H1 (cell line): ENCODE results near the gene LCP1. TPM values are rescaled to one million over a fixed set of nuclear protein-coding genes. Genes with fewer than 3 reads are reported as not detected.

Source experiments
- CTCF ChIA-PET: fragments of 300-600 bp; sonication (Branson Sonifier 250); formaldehyde crosslinking; loops from one replicate; lab custom pipeline; 2021; ENCODE audit not compliant: partially characterized antibody; lab: Charles Lee
- POLR2A ChIA-PET: fragments of 300-600 bp; sonication (Branson Sonifier 250); formaldehyde crosslinking; loops from one replicate; lab custom pipeline; 2021; ENCODE audit warnings: inconsistent platforms; ENCODE audit not compliant: partially characterized antibody; lab: Charles Lee
- DNase-seq, 2 experiments: peaks; one replicate each; pipeline versions ENCODE4 v3.0.0 to v3.0.0-alpha.2; 2010 to 2022; ENCODE audit warnings: low spot score in 2 of 2, low read depth in 1 of 2, mixed read lengths in 1 of 2
- FAIRE-seq: peaks from 2 replicates; lab custom pipeline; 2011; peaks lifted over from hg19 to GRCh38; lab: Jason Lieb, UNC
- H2AFZ ChIP-seq: 2 replicates; pipeline ENCODE4 v1.8.1; 2012; ENCODE audit warnings: low read length, inconsistent platforms
- H2AK5ac ChIP-seq: 2 replicates; pipeline ENCODE4 v1.6.1; 2013; ENCODE audit warnings: low read depth, low read length
- H2BK120ac ChIP-seq: replicated peaks from 2 replicates; pipeline ENCODE3; 2013; ENCODE audit warnings: low read depth, low read length, inconsistent platforms
- H2BK12ac ChIP-seq: 2 replicates; pipeline ENCODE4 v1.6.1; 2013; ENCODE audit warnings: low read depth, low read length
- H2BK15ac ChIP-seq: 2 replicates; pipeline ENCODE4 v1.6.1; 2013; ENCODE audit warnings: low read length
- H2BK20ac ChIP-seq: 2 replicates; pipeline ENCODE4 v1.6.1; 2013; ENCODE audit warnings: low read length
- H2BK5ac ChIP-seq: 2 replicates; pipeline ENCODE4 v1.6.1; 2013; ENCODE audit warnings: low read depth, low read length
- H3K14ac ChIP-seq: 2 replicates; pipeline ENCODE4 v1.6.1; 2013; ENCODE audit warnings: inconsistent platforms; ENCODE audit not compliant: insufficient read length
- H3K18ac ChIP-seq: 2 replicates; pipeline ENCODE4 v1.6.1; 2013; ENCODE audit warnings: low read length; ENCODE audit errors: extremely low read depth
- H3K23ac ChIP-seq: 2 replicates; pipeline ENCODE4 v1.6.1; 2013; ENCODE audit warnings: inconsistent platforms; ENCODE audit not compliant: insufficient read length
- H3K23me2 ChIP-seq: 2 replicates; pipeline ENCODE4 v1.6.1; 2013; ENCODE audit warnings: low read depth, low read length
- H3K27ac ChIP-seq: 2 replicates; pipeline ENCODE4 v1.6.1; 2011; ENCODE audit warnings: low read depth, low read length, inconsistent platforms
- H3K27me3 ChIP-seq, 4 experiments: replicated peaks in 1 of 4; 1 replicate in 1 of 4; 2 replicates in 3 of 4; pipeline versions ENCODE4 v1.6.1 to v1.8.1; 2011 to 2013; ENCODE audit warnings: low read length in 3 of 4, mild to moderate bottlenecking in 3 of 4, inconsistent platforms in 2 of 4, mixed read lengths in 2 of 4, moderate library complexity in 1 of 4; ENCODE audit not compliant: control insufficient read depth in 3 of 4, insufficient read depth in 3 of 4; ENCODE audit errors: extremely low read depth in 1 of 4
- H3K36me3 ChIP-seq, 4 experiments: 2 replicates each; pipeline versions ENCODE4 v1.6.1 to v1.8.1; 2011 to 2013; ENCODE audit warnings: mild to moderate bottlenecking in 4 of 4, low read length in 3 of 4, moderate library complexity in 2 of 4, control low read depth in 1 of 4, inconsistent platforms in 1 of 4; ENCODE audit not compliant: insufficient read depth in 4 of 4, control insufficient read depth in 2 of 4
- H3K4ac ChIP-seq: replicated peaks from 2 replicates; pipeline ENCODE3; 2013; ENCODE audit warnings: low read length, low read depth, mixed read lengths, inconsistent platforms; ENCODE audit not compliant: insufficient read length
- H3K4me1 ChIP-seq, 4 experiments: replicated peaks in 1 of 4; 1 replicate in 1 of 4; 2 replicates in 3 of 4; pipeline versions ENCODE4 v1.6.1 to v1.8.1; 2011 to 2013; ENCODE audit warnings: low read length in 3 of 4, inconsistent platforms in 2 of 4, mixed read lengths in 1 of 4; ENCODE audit not compliant: insufficient read depth in 4 of 4, control insufficient read depth in 3 of 4
- H3K4me2 ChIP-seq, 2 experiments: 2 replicates each; pipeline versions ENCODE4 v1.6.1 to v1.8.1; 2011 to 2013; ENCODE audit warnings: low read depth in 2 of 2, low read length in 2 of 2, control low read depth in 1 of 2, inconsistent platforms in 1 of 2, mild to moderate bottlenecking in 1 of 2; ENCODE audit not compliant: insufficient read depth in 1 of 2
- H3K4me3 ChIP-seq, 4 experiments: fragments of 200-600, 300-600 bp in 1 of 4; sonication (generic), shearing (Covaris generic), sonication (Bioruptor Twin) in 1 of 4; 2 replicates each; pipeline versions ENCODE4 v1.5.1 to v1.8.1; 2011 to 2016; ENCODE audit warnings: low read length in 4 of 4, low read depth in 3 of 4, control low read depth in 2 of 4, inconsistent platforms in 2 of 4, mild to moderate bottlenecking in 2 of 4, mixed read lengths in 1 of 4, moderate library complexity in 1 of 4; ENCODE audit not compliant: insufficient read depth in 2 of 4; ENCODE audit errors: extremely low read depth in 1 of 4
- H3K56ac ChIP-seq: replicated peaks from 2 replicates; pipeline ENCODE3; 2013; ENCODE audit warnings: low read depth, mild to moderate bottlenecking, mixed read lengths, low read length, inconsistent platforms; ENCODE audit not compliant: insufficient read length
- H3K79me1 ChIP-seq: 2 replicates; pipeline ENCODE4 v1.6.1; 2013; ENCODE audit warnings: low read depth, low read length, control low read depth
- H3K79me2 ChIP-seq, 2 experiments: 2 replicates each; pipeline versions ENCODE4 v1.6.1 to v1.8.1; 2012 to 2013; ENCODE audit warnings: low read length in 2 of 2, mild to moderate bottlenecking in 2 of 2, inconsistent platforms in 1 of 2; ENCODE audit not compliant: insufficient read depth in 2 of 2, control insufficient read depth in 1 of 2
- H3K9ac ChIP-seq, 4 experiments: replicated peaks in 1 of 4; 1 replicate in 1 of 4; 2 replicates in 3 of 4; pipeline versions ENCODE4 v1.6.1 to v1.8.1; 2011 to 2013; ENCODE audit warnings: low read depth in 3 of 4, low read length in 3 of 4, control low read depth in 2 of 4, mild to moderate bottlenecking in 2 of 4, moderate library complexity in 2 of 4, inconsistent platforms in 1 of 4; ENCODE audit errors: extremely low read depth in 1 of 4
- H3K9me3 ChIP-seq, 2 experiments: 2 replicates each; pipeline versions ENCODE4 v1.6.1 to v1.8.1; 2012 to 2013; ENCODE audit warnings: mild to moderate bottlenecking in 2 of 2, moderate library complexity in 2 of 2, control low read depth in 1 of 2, inconsistent platforms in 1 of 2, low read depth in 1 of 2, low read length in 1 of 2, mixed read lengths in 1 of 2; ENCODE audit not compliant: insufficient read depth in 2 of 2
- H4K20me1 ChIP-seq, 2 experiments: replicated peaks in 1 of 2; 2 replicates each; pipeline versions ENCODE3 to v1.8.1; 2011 to 2013; ENCODE audit warnings: inconsistent platforms in 2 of 2, low read length in 2 of 2, mild to moderate bottlenecking in 1 of 2; ENCODE audit not compliant: insufficient read depth in 2 of 2, control insufficient read depth in 1 of 2
- H4K5ac ChIP-seq: 2 replicates; pipeline ENCODE4 v1.6.1; 2013; ENCODE audit warnings: low read length, low read depth, mixed read lengths, inconsistent platforms; ENCODE audit not compliant: insufficient read length
- H4K8ac ChIP-seq: 2 replicates; pipeline ENCODE4 v1.8.0; 2013; ENCODE audit warnings: mild to moderate bottlenecking, moderate library complexity, low read length, inconsistent platforms; ENCODE audit not compliant: insufficient read depth; ENCODE audit errors: extremely low read depth
- H4K91ac ChIP-seq: replicated peaks from 2 replicates; pipeline ENCODE3; 2013; ENCODE audit warnings: low read length, mixed read lengths, inconsistent platforms; ENCODE audit not compliant: insufficient read length
- ATF2 ChIP-seq: IDR thresholded peaks from 2 replicates; pipeline ENCODE4 v1.6.1; 2012; ENCODE audit warnings: low read length, inconsistent platforms
- FOSL1 ChIP-seq: IDR thresholded peaks from 2 replicates; pipeline ENCODE4 v1.6.1; 2011; ENCODE audit warnings: mild to moderate bottlenecking, low read depth, low read length, moderate library complexity; ENCODE audit not compliant: insufficient read depth
- KDM5A ChIP-seq: fragments of 200-600 bp; IDR thresholded peaks from 2 replicates; pipeline ENCODE4 v1.7.1; 2012; ENCODE audit warnings: mild to moderate bottlenecking, low read length, inconsistent platforms, mixed read lengths
- POLR2A ChIP-seq, 2 experiments: IDR thresholded peaks; 1 replicate in 1 of 2; 2 replicates in 1 of 2; pipeline ENCODE4 v1.6.1; 2011; ENCODE audit warnings: low read depth in 2 of 2, low read length in 2 of 2, mild to moderate bottlenecking in 2 of 2; ENCODE audit errors: control extremely low read depth in 1 of 2
- SIN3A ChIP-seq, 2 experiments: IDR thresholded peaks in 1 of 2; conservative IDR thresholded peaks in 1 of 2; 2 replicates each; pipeline ENCODE4 v1.6.1; 2011 to 2012; ENCODE audit warnings: low read length in 2 of 2, improper control_type of control experiment in 1 of 2, low read depth in 1 of 2, mild to moderate bottlenecking in 1 of 2
- SIRT6 ChIP-seq: IDR thresholded peaks from one replicate; pipeline ENCODE4 v1.7.1; 2012; ENCODE audit warnings: low read length, inconsistent platforms
- SUZ12 ChIP-seq: fragments of 200-600 bp; sonication (generic); IDR thresholded peaks from 2 replicates; pipeline ENCODE4 v1.6.1; 2012; ENCODE audit warnings: mild to moderate bottlenecking, inconsistent platforms, low read length, moderate library complexity, mixed read lengths
- WGBS, 2 experiments: shearing (Covaris generic) in 1 of 2; methylation state at CpG; one replicate each; pipeline versions ENCODE4 v1.1.6 to v1.1.7; 2013 to 2015; ENCODE audit warnings: low lambda C conversion rate in 2 of 2, mixed read lengths in 2 of 2, inconsistent platforms in 1 of 2, low coverage in 1 of 2, missing lambda C conversion rate in 1 of 2; ENCODE audit not compliant: insufficient replicate concordance in 2 of 2, insufficient coverage in 1 of 2, insufficient read length in 1 of 2; ENCODE audit errors: extremely low coverage in 1 of 2, missing lambda C conversion rate in 1 of 2; 5-methylcytosine and 5-hydroxymethylcytosine counted together
- polyA plus RNA-seq, 7 experiments: library from polyadenylated mRNA; depleted of rRNA in 3 of 7; stranded (reverse) in 5 of 7; unstranded in 2 of 7; fragments of >200 nt in 5 of 7; fragments of 200-250 nt in 2 of 7; gene quantifications; 1 replicate in 5 of 7; 2 replicates in 1 of 7; 4 replicates in 1 of 7; pipeline versions ENCODE4 v1.2.1 to v1.2.3, GENCODE V29; 2011 to 2013; ENCODE audit warnings: missing spikeins in 2 of 7, mixed read lengths in 2 of 7
- total RNA-seq: library from RNA; stranded (reverse); fragmentation: NEBNext Ultra II Directional; extraction: Animal tissue kit (Norgen Biotek cat#: 25700); gene quantifications from 2 replicates; pipeline ENCODE4 v1.2.1, GENCODE V29; 2021
- TF ChIP-seq, protein P1 (sequence below): IDR thresholded peaks from 2 replicates; pipeline ENCODE4 v1.6.1; 2012; ENCODE audit warnings: inconsistent platforms

The LCP1 gene
- total and polyA plus RNA-seq, 2 of the 8 experiments (the other 6 are each of a cell fraction or from before 2014, with no cell fraction given) = 0.65 to 4.3 TPM

DNA sequence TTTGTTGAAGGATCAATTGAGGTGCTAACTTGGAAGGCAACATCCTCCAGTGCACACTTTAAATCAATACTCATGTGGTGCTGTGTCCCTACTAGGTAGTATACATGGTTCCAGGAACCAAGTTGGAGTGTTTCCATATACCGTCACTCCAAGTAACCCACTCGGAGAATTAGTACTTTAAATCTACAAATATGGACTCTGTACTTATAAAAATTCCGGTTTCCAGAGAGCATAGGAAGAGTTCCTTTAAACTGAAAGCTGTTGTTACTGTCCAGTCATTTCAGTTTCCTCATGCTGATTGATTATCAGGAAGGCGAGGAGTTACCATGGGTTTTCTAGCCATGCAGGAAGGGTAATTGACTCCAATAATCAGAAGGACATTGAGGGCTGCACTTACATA is 84.3 kb downstream of the LCP1 start:
- Histone ChIP-seq H3K4me1 (no peaks in the 10 kb centered on the region), H2BK20ac (no peak overlapping the region), H3K18ac (no peak overlapping the region), H3K4me3 (no peak overlapping the region), H3K27me3 (peaks cover 0 to 1% (median 0%) of the 10 kb centered on the region in 4 experiments; a peak in 1 of 7 replicates), H3K4ac (no peak overlapping the region), H3K14ac (no peak overlapping the region), H3K27ac (no peak overlapping the region), H3K79me1 (no peaks in the 10 kb centered on the region), H2BK12ac (no peak overlapping the region), H3K36me3 (no peaks in the 10 kb centered on the region), H3K9ac (no peak overlapping the region), H2AK5ac (no peak overlapping the region), H4K91ac (no peak overlapping the region), H3K9me3 (no peaks in the 10 kb centered on the region), H3K4me2 (no peak overlapping the region), H2AFZ (no peak overlapping the region), H3K56ac (no peak overlapping the region), H2BK15ac (no peak overlapping the region), H3K79me2 (no peaks in the 10 kb centered on the region), H3K23ac (no peak overlapping the region), H2BK5ac (no peak overlapping the region), H4K5ac (no peak overlapping the region), H4K20me1 (no peaks in the 10 kb centered on the region), H2BK120ac (no peak overlapping the region), H3K23me2 (no peaks in the 10 kb centered on the region), H4K8ac (no peak overlapping the region)
- WGBS, 2 experiments = 98% methylated on average over 4 of the region's 4 CpGs; no CpG with 5 or more reads in 1 of the 2 experiments
- CTCF ChIA-PET = no interaction called here
- POLR2A ChIA-PET = no interaction called here
- DNase-seq (no peak), FAIRE-seq (no peak)
- TF ChIP-seq FOSL1 = no peak
- TF ChIP-seq POLR2A (IDR thresholded peaks at IDR 0.05; ENCODE audit: control extremely low read depth in 1 of 2, low read depth in 2 of 2, low read length in 2 of 2) = no peak
- TF ChIP-seq SIN3A (conservative IDR thresholded peaks at IDR 0.05 in 1 of 2, IDR thresholded peaks at IDR 0.05 in 1 of 2; ENCODE audit: low read depth in 1 of 2, low read length in 2 of 2) = no peak
- TF ChIP-seq SIRT6 = no peak
- no peak for TF ChIP-seq KDM5A
- no peak for TF ChIP-seq SUZ12
- TF ChIP-seq, protein P1, sequence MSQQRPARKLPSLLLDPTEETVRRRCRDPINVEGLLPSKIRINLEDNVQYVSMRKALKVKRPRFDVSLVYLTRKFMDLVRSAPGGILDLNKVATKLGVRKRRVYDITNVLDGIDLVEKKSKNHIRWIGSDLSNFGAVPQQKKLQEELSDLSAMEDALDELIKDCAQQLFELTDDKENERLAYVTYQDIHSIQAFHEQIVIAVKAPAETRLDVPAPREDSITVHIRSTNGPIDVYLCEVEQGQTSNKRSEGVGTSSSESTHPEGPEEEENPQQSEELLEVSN = no peak
- no peak for TF ChIP-seq ATF2
